HG02973 (cell line): ENCODE measurements around the gene PLXNA2.

Source experiments
- ATAC-seq: cut with Tn5 transposase; IDR thresholded peaks from one replicate; pipeline ENCODE4 v1.9.1; 2021; ENCODE audit warnings: moderate library complexity; ENCODE audit not compliant: unreplicated experiment

Gene PLXNA2

GRCh38 chr1:208183977-208184911 is 59.9 kb downstream of the PLXNA2 start:
- no peak for ATAC-seq

- ATAC-seq, result no peak
Measured at GRCh38 chr1:208182880-208183645, 61.1 kb downstream of the PLXNA2 start.

GRCh38 chr1:208181364-208181763 is 62.8 kb downstream of the PLXNA2 start:
- ATAC-seq, result no peak

GRCh38 chr1:208180421-208180820 is 63.8 kb downstream of the PLXNA2 start:
- ATAC-seq, result no peak

- ATAC-seq, result no peak
Measured at GRCh38 chr1:208179961-208180409, 64.2 kb downstream of the PLXNA2 start.

GRCh38 chr1:208179263-208179816 is 64.8 kb downstream of the PLXNA2 start:
- no peak for ATAC-seq

- no peak for ATAC-seq
Measured at GRCh38 chr1:208178091-208178529, 66.1 kb downstream of the PLXNA2 start.

- no peak for ATAC-seq
Measured at GRCh38 chr1:208177656-208178055, 66.5 kb downstream of the PLXNA2 start.

GRCh38 chr1:208176649-208177048 is 67.5 kb downstream of the PLXNA2 start:
- ATAC-seq, result no peak

GRCh38 chr1:208175508-208175895 is 68.7 kb downstream of the PLXNA2 start:
- ATAC-seq, result no peak

- no peak for ATAC-seq
Measured at GRCh38 chr1:208174731-208175507, 69.3 kb downstream of the PLXNA2 start.

GRCh38 chr1:208174200-208174599 is 70.0 kb downstream of the PLXNA2 start:
- ATAC-seq, result no peak

- ATAC-seq, result no peak
Measured at GRCh38 chr1:208173749-208174148, 70.4 kb downstream of the PLXNA2 start.

- no peak for ATAC-seq
Measured at GRCh38 chr1:208172423-208173145, 71.6 kb downstream of the PLXNA2 start.

GRCh38 chr1:208171616-208172422 is 72.4 kb downstream of the PLXNA2 start:
- ATAC-seq, result no peak

GRCh38 chr1:208170252-208170651 is 73.9 kb downstream of the PLXNA2 start:
- no peak for ATAC-seq

- no peak for ATAC-seq
Measured at GRCh38 chr1:208169081-208169879, 74.9 kb downstream of the PLXNA2 start.

- no peak for ATAC-seq
Measured at GRCh38 chr1:208167261-208167869, 76.8 kb downstream of the PLXNA2 start.
